GM19463 (cell line): ENCODE results near the gene EYA2.

Experiments
- ATAC-seq: cut with Tn5 transposase; IDR thresholded peaks from one replicate; pipeline ENCODE4 v1.9.1; 2021; ENCODE audit warnings: mild to moderate bottlenecking, moderate library complexity; ENCODE audit not compliant: unreplicated experiment

The EYA2 gene

GRCh38 chr20:47216819-47217410 lies 322.3 kb downstream of the EYA2 start:
- ATAC-seq = no peak

- no peak for ATAC-seq
Measured at GRCh38 chr20:47217482-47218446, 323.1 kb downstream of the EYA2 start.

GRCh38 chr20:47220161-47220582 lies 325.5 kb downstream of the EYA2 start:
- no peak for ATAC-seq

GRCh38 chr20:47221036-47221625 lies 326.5 kb downstream of the EYA2 start:
- ATAC-seq = no peak

GRCh38 chr20:47222468-47223119 lies 328.0 kb downstream of the EYA2 start:
- ATAC-seq = no peak

GRCh38 chr20:47223896-47224295 lies 329.3 kb downstream of the EYA2 start:
- no peak for ATAC-seq

- no peak for ATAC-seq
Measured at GRCh38 chr20:47224300-47224791, 329.7 kb downstream of the EYA2 start.

- ATAC-seq = no peak
Measured at GRCh38 chr20:47224857-47225256, 330.2 kb downstream of the EYA2 start.

GRCh38 chr20:47225458-47225857 lies 330.8 kb downstream of the EYA2 start:
- ATAC-seq = no peak

- ATAC-seq = no peak
Measured at GRCh38 chr20:47227119-47227518, 332.5 kb downstream of the EYA2 start.

GRCh38 chr20:47227576-47227975 lies 332.9 kb downstream of the EYA2 start:
- ATAC-seq = no peak

- no peak for ATAC-seq
Measured at GRCh38 chr20:47228654-47229053, 334.0 kb downstream of the EYA2 start.

GRCh38 chr20:47230811-47231256 lies 336.2 kb downstream of the EYA2 start:
- ATAC-seq = no peak

- ATAC-seq = no peak
Measured at GRCh38 chr20:47231382-47232039, 336.9 kb downstream of the EYA2 start.

- ATAC-seq = no peak
Measured at GRCh38 chr20:47232518-47232917, 337.9 kb downstream of the EYA2 start.

GRCh38 chr20:47233333-47234188 lies 338.9 kb downstream of the EYA2 start:
- ATAC-seq = no peak

- no peak for ATAC-seq
Measured at GRCh38 chr20:47235111-47235510, 340.5 kb downstream of the EYA2 start.

- no peak for ATAC-seq
Measured at GRCh38 chr20:47235853-47236638, 341.4 kb downstream of the EYA2 start.

GRCh38 chr20:47236639-47236900 lies 341.9 kb downstream of the EYA2 start:
- ATAC-seq = no peak
